MCF 10A (cell line): Measurements from ENCODE around the gene NPDC1. TPM values are rescaled to one million over a fixed set of nuclear protein-coding genes. Genes with fewer than 3 reads are reported as not detected.
A peak's percentile ranks its signal among the peaks of the same experiment; 100 is the strongest.

Experiments
- BruUV-seq: library from RNA; stranded (reverse); fragments of 400-500 nt; replicated peaks from 2 replicates; lab custom pipeline; 2021; lab: Mats Ljungman, UMichigan
- CTCF ChIA-PET: fragments of 300-600 bp; sonication (Branson Sonifier 250); formaldehyde crosslinking; extraction: SDS; loops from one replicate; lab custom pipeline; 2021; ENCODE audit warnings: antibody characterized with exemption, inconsistent platforms; lab: Yijun Ruan, JAX
- POLR2A ChIA-PET: fragments of 300-600, 350-650 bp; sonication (Branson Sonifier 250); formaldehyde crosslinking; extraction: SDS; loops from one replicate; lab custom pipeline; 2020; ENCODE audit warnings: antibody characterized with exemption, inconsistent platforms; lab: Yijun Ruan, JAX
- DNase-seq: peaks from one replicate; pipeline ENCODE4 v3.0.0-alpha.2; 2018; ENCODE audit not compliant: unreplicated experiment
- H3K27ac Mint-ChIP-seq: one replicate; pipeline ENCODE4 v1.8.0; 2022; ENCODE audit warnings: mild to moderate bottlenecking, low read depth, mixed read lengths; ENCODE audit not compliant: unreplicated experiment
- H3K27me3 Mint-ChIP-seq: one replicate; pipeline ENCODE4 v1.8.0; 2022; ENCODE audit warnings: mixed read lengths; ENCODE audit not compliant: insufficient read depth, unreplicated experiment
- H3K36me3 Mint-ChIP-seq: one replicate; pipeline ENCODE4 v1.8.0; 2022; ENCODE audit warnings: mild to moderate bottlenecking, moderate library complexity, mixed read lengths; ENCODE audit not compliant: insufficient read depth, unreplicated experiment
- H3K4me1 Mint-ChIP-seq: one replicate; pipeline ENCODE4 v1.8.0; 2022; ENCODE audit warnings: mixed read lengths; ENCODE audit not compliant: insufficient read depth, unreplicated experiment
- H3K4me3 Mint-ChIP-seq: one replicate; pipeline ENCODE4 v1.8.0; 2022; ENCODE audit warnings: mild to moderate bottlenecking, moderate library complexity, mixed read lengths; ENCODE audit not compliant: unreplicated experiment
- H3K9me3 Mint-ChIP-seq: one replicate; pipeline ENCODE4 v1.8.0; 2022; ENCODE audit warnings: mixed read lengths; ENCODE audit not compliant: unreplicated experiment
- CTCF ChIP-seq: fragments of 200-600 bp; IDR thresholded peaks from one replicate; pipeline ENCODE4 v1.8.0; 2022; ENCODE audit warnings: antibody characterized with exemption, mild to moderate bottlenecking; ENCODE audit not compliant: unreplicated experiment
- intact Hi-C: fragments of 100-400 bp; cut with micrococcal nuclease; formaldehyde crosslinking; loops from 2 replicates; pipeline ENCODE4 v1.14.1; 2022
- total RNA-seq: library from RNA; stranded (reverse); gene quantifications from 2 replicates; pipeline ENCODE4 v1.2.3, GENCODE V29; 2022

Gene NPDC1
- total RNA-seq, 1 experiment from 2014 or later, result 161 TPM

- POLR2A ChIA-PET, result interaction anchor here (0.8 to 0.9 kb wide), 2 partner anchors 16 to 36 kb away, joined by 3 to 4 read pairs; no protein-coding TSS in a partner anchor
- no TSS peak for BruUV-seq
- peaks cover 7% of the 10 kb centered on the region for H3K4me1 Mint-ChIP-seq
- no peak for DNase-seq
- H3K4me3 Mint-ChIP-seq, result no peak overlapping the region
- CTCF ChIA-PET, result interaction anchor here (0.6 to 1.8 kb wide), 4 partner anchors 11 to 260 kb away, joined by 3 to 18 read pairs (median 10); no protein-coding TSS in a partner anchor
- no peak for TF ChIP-seq CTCF
- no peaks in the 10 kb centered on the region for H3K36me3 Mint-ChIP-seq
- H3K9me3 Mint-ChIP-seq, result no peaks in the 10 kb centered on the region
- intact Hi-C loops, result no loop called here
- H3K27ac Mint-ChIP-seq, result no peak overlapping the region
- H3K27me3 Mint-ChIP-seq, result no peaks in the 10 kb centered on the region
These were observed 6.3 kb upstream of the NPDC1 start for GRCh38 chr9:137052293-137052692.

- Mint-ChIP-seq H3K36me3 (no peaks in the 10 kb centered on the region), H3K9me3 (no peaks in the 10 kb centered on the region), H3K27ac (no peak overlapping the region), H3K4me1 (peaks cover 7% of the 10 kb centered on the region), H3K4me3 (no peak overlapping the region), H3K27me3 (no peaks in the 10 kb centered on the region)
- intact Hi-C loops, result no loop called here
- ChIA-PET CTCF (interaction anchor here (1.6 to 1.8 kb wide), 3 partner anchors 12 to 22 kb away, joined by 5 to 18 read pairs (median 14); no protein-coding TSS in a partner anchor), POLR2A (no interaction called here)
- BruUV-seq, result TSS peak; percentile 43
- no peak for TF ChIP-seq CTCF
- DNase-seq, result no peak
These were observed 5.3 kb upstream of the NPDC1 start for GRCh38 chr9:137051145-137051724.

- no peak overlapping the region for H3K4me3 Mint-ChIP-seq
- DNase-seq, result no peak
- TF ChIP-seq CTCF, result no peak
- no peak overlapping the region for H3K27ac Mint-ChIP-seq
- no TSS peak for BruUV-seq
- H3K27me3 Mint-ChIP-seq, result no peaks in the 10 kb centered on the region
- peaks cover 3% of the 10 kb centered on the region for H3K4me1 Mint-ChIP-seq
- CTCF ChIA-PET, result no interaction called here
- POLR2A ChIA-PET, result no interaction called here
- no peaks in the 10 kb centered on the region for H3K36me3 Mint-ChIP-seq
- intact Hi-C loops, result no loop called here
- no peaks in the 10 kb centered on the region for H3K9me3 Mint-ChIP-seq
These were observed 4.6 kb upstream of the NPDC1 start for GRCh38 chr9:137050570-137050969.

- Mint-ChIP-seq H3K27ac (no peak overlapping the region), H3K9me3 (no peaks in the 10 kb centered on the region), H3K4me1 (no peaks in the 10 kb centered on the region), H3K4me3 (no peak overlapping the region), H3K27me3 (no peaks in the 10 kb centered on the region), H3K36me3 (no peaks in the 10 kb centered on the region)
- BruUV-seq, result no TSS peak
- ChIA-PET CTCF (interaction anchor here (0.8 to 4.5 kb wide), 6 partner anchors 11 to 36 kb away, joined by 3 to 170 read pairs (median 4); partner anchors contain the start of genes ABCA2, MAN1B1 and SAPCD2), POLR2A (interaction anchor here (0.5 kb wide), 1 partner anchor 20 kb away, joined by 4 read pairs; no protein-coding TSS in a partner anchor)
- DNase-seq, result peak; percentile 61
- peak; percentile 56 for TF ChIP-seq CTCF
- intact Hi-C loops, result loop anchor here (10.0 kb wide), 1 partner anchor 175 kb away; the partner anchor contains the start of genes CYSRT1, RNF208 and RNF224
These were observed 3.8 kb upstream of the NPDC1 start for GRCh38 chr9:137049544-137050449.
